Naive thymus-derived CD4-positive, alpha-beta T cell (primary cell): ENCODE data around the gene ACTR3C. TPM values are rescaled to one million over a fixed set of nuclear protein-coding genes. Genes with fewer than 3 reads are reported as not detected.
"Not testable (repeated sequence)": the region's sequence is repeated elsewhere in the genome, so short reads cannot be mapped to it uniquely, and the experiment has no call there.

Experiments
- ATAC-seq: fragments of 150-1000 bp; cut with Tn5 transposase; 2 replicates; pipeline ENCODE4 v1.10.0; 2021; ENCODE audit warnings: mild to moderate bottlenecking, moderate library complexity
- CTCF ChIA-PET: fragments of 350-600 bp; sonication (Branson Sonifier 250); formaldehyde crosslinking; loops from one replicate; lab custom pipeline; 2021; ENCODE audit warnings: antibody characterized with exemption; lab: Charles Lee
- POLR2A ChIA-PET: fragments of 350-600 bp; sonication (Branson Sonifier 250); formaldehyde crosslinking; loops from one replicate; lab custom pipeline; 2021; ENCODE audit warnings: antibody characterized with exemption, inconsistent platforms; lab: Charles Lee
- DNase-seq, 9 donors: peaks; one replicate each; pipeline versions ENCODE4 v3.0.0 to v3.0.0-alpha.2; 2020 to 2022; ENCODE audit warnings: mixed read lengths in 1 of 9
- H3K27ac ChIP-seq: one replicate; pipeline ENCODE4 v1.7.0; 2013; ENCODE audit warnings: mild to moderate bottlenecking, low read depth, low read length, moderate library complexity
- H3K27me3 ChIP-seq, 2 donors: one replicate each; pipeline ENCODE4 v1.7.0; 2013; ENCODE audit warnings: low read length in 2 of 2, mild to moderate bottlenecking in 2 of 2, moderate library complexity in 2 of 2; ENCODE audit not compliant: control insufficient read depth in 2 of 2, insufficient read depth in 2 of 2
- H3K36me3 ChIP-seq, 3 experiments: 1 replicate in 2 of 3; 2 replicates in 1 of 3; pipeline ENCODE4 v1.7.0; 2013; ENCODE audit warnings: low read length in 3 of 3, mild to moderate bottlenecking in 3 of 3, moderate library complexity in 1 of 3; ENCODE audit not compliant: insufficient read depth in 3 of 3, control insufficient read depth in 2 of 3
- H3K4me1 ChIP-seq, 2 donors: one replicate each; pipeline ENCODE4 v1.7.0; 2013; ENCODE audit warnings: low read length in 2 of 2, mild to moderate bottlenecking in 2 of 2, moderate library complexity in 1 of 2; ENCODE audit not compliant: control insufficient read depth in 2 of 2, insufficient read depth in 2 of 2
- H3K4me3 ChIP-seq: 2 replicates; pipeline ENCODE4 v1.7.0; 2013; ENCODE audit warnings: mild to moderate bottlenecking, low read length
- H3K9me3 ChIP-seq, 3 experiments: 1 replicate in 2 of 3; 2 replicates in 1 of 3; pipeline ENCODE4 v1.7.0; 2013; ENCODE audit warnings: low read length in 3 of 3; ENCODE audit not compliant: control insufficient read depth in 2 of 3
- H3K27ac Mint-ChIP-seq, 9 donors: one replicate each; pipeline ENCODE4 v1.8.0; 2020 to 2022; ENCODE audit warnings: mixed read lengths in 9 of 9, mild to moderate bottlenecking in 8 of 9, moderate library complexity in 5 of 9, inconsistent platforms in 2 of 9
- H3K27me3 Mint-ChIP-seq, 5 donors: one replicate each; pipeline ENCODE4 v1.8.0; 2021 to 2022; ENCODE audit warnings: mixed read lengths in 5 of 5, mild to moderate bottlenecking in 1 of 5
- H3K36me3 Mint-ChIP-seq, 5 donors: one replicate each; pipeline ENCODE4 v1.8.0; 2020 to 2022; ENCODE audit warnings: mixed read lengths in 5 of 5, mild to moderate bottlenecking in 3 of 5, inconsistent platforms in 1 of 5
- H3K4me1 Mint-ChIP-seq, 7 donors: one replicate each; pipeline ENCODE4 v1.8.0; 2020 to 2022; ENCODE audit warnings: mixed read lengths in 7 of 7, mild to moderate bottlenecking in 3 of 7, inconsistent platforms in 1 of 7
- H3K4me3 Mint-ChIP-seq, 10 donors: one replicate each; pipeline ENCODE4 v1.8.0; 2020 to 2022; ENCODE audit warnings: mild to moderate bottlenecking in 10 of 10, mixed read lengths in 10 of 10, moderate library complexity in 6 of 10, inconsistent platforms in 2 of 10
- H3K9me3 Mint-ChIP-seq, 11 donors: one replicate each; pipeline ENCODE4 v1.8.0; 2020 to 2022; ENCODE audit warnings: mixed read lengths in 11 of 11, mild to moderate bottlenecking in 4 of 11, inconsistent platforms in 1 of 11, moderate library complexity in 1 of 11
- intact Hi-C, 2 donors: fragments of 100-400 bp; cut with micrococcal nuclease; formaldehyde crosslinking; loops; one replicate each; pipeline ENCODE4 v1.15.1; 2023
- polyA plus RNA-seq, 2 donors: library from polyadenylated mRNA; unstranded; fragments of 300-500 nt; fragmentation: Illumina TruSeq; gene quantifications; one replicate each; pipeline ENCODE4 v1.2.3, GENCODE V29; 2021
- total RNA-seq, 6 experiments: library from RNA in 5 of 6; stranded (reverse) in 5 of 6; gene quantifications; 1 replicate in 5 of 6; 2 replicates in 1 of 6; pipeline ENCODE4 v1.2.3 and lab custom pipeline; 2021 to 2026

The ACTR3C gene
- total and polyA plus RNA-seq, 7 experiments from 2014 or later = 4.8 to 13.2 (median 8.5) TPM

DNA sequence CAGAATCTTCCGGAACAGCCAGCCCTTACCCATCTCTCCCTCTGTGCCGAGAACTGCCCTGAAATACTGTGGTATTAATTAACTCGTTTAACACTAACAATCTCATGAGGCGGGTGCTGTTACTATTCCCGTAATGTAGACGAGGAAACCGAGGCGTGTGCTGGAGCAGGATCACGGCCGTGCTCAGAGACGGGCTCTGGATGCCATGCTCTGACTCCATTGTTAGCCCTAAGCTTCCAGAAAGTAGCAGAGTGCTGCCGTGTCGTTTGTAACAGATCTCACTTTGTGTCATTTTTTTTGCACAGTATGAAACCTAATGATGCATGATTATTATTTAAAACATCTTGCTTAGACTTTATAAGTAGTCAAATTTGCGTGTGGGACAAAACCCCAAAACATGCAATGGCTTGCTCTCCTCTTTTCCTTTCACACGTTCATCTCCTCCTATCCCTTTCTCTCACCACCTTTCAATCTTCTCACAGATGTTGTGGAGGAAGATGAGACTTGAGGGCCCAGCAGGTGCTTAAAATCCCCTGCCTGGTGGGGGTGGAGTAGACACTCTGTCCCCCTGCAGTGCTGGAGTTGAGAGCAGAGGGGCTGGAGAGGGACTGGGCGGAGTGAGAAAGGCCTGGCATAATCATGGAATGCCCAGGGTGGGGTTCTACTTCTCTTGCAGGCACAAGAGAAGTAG lies 482 bp upstream of the ACTR3C start:
- ATAC-seq = peak; percentile 34
- Histone ChIP-seq H3K4me3 (peak overlapping the region; percentile 95), H3K9me3 (no peaks in the 10 kb centered on the region), H3K36me3 (peaks cover 0 to 35% (median 0%) of the 10 kb centered on the region in 3 experiments), H3K27ac (peak overlapping the region; percentile 85), H3K27me3 (no peaks in the 10 kb centered on the region), H3K4me1 (peaks cover 5 to 21% of the 10 kb centered on the region in 2 donors)
- peak overlapping the region; percentile 93 to 99 (median 98) for H3K27ac Mint-ChIP-seq
- DNase-seq = peak in 1 of 9 donors; percentile 34
- ChIA-PET POLR2A (interaction anchor here (0.8 to 3.0 kb wide), 7 partner anchors 11 to 244 kb away, joined by 3 to 15 read pairs (median 3); partner anchors contain the start of gene GIMAP4), CTCF (no interaction called here)
- H3K9me3 Mint-ChIP-seq = peaks cover 0 to 2% (median 0%) of the 10 kb centered on the region in 11 donors
- intact Hi-C loops = loop anchor here (1.0 to 5.0 kb wide), 8 partner anchors 33 to 703 kb away; partner anchors contain the start of genes ZNF775 (in 2 of the 2), ABCB8 (in 1 of the 2) and REPIN1 (in 1 of the 2)
- H3K4me1 Mint-ChIP-seq = peaks cover 25 to 57% (median 44%) of the 10 kb centered on the region in 7 donors
- H3K27me3 Mint-ChIP-seq = no peaks in the 10 kb centered on the region
- peak overlapping the region; percentile 88 to 100 (median 98) for H3K4me3 Mint-ChIP-seq
- peaks cover 10 to 39% (median 18%) of the 10 kb centered on the region in 5 donors for H3K36me3 Mint-ChIP-seq

DNA sequence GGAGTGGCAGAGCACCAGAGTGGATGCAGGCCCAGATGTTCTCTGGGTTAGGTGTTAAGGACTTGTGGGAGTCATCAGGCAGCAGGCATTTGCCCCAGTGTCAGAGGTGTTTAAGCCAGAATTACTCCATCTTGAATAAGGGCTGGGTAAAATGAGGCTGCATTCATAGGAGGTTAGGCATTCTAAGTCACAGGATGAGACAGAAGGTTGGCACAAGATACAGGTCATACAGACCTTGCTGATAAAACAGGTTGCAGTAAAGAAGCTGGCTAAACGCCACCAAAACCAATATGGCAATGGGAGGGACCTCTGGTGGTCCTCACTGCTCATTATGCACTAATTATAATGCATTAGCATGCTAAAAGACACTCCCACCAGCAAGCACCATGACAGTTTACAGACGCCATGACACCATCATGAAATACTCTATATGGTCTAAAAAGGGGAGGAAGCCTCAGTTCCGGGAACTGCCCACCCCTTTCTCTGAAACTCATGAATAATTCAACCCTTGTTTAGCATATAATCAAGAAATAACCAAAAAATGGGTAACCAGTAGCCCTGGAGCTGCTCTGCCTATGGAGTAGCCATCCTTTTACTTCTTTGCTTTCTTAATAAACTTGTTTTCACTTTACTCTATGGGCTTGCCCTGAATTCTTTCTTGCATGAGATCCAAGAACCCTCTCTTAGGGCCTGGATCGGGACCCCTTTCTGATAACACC lies 1.1 kb downstream of the ACTR3C start:
- Mint-ChIP-seq H3K4me1 (peaks cover 25 to 55% (median 47%) of the 10 kb centered on the region in 7 donors), H3K27me3 (no peaks in the 10 kb centered on the region)
- CTCF ChIA-PET = no interaction called here

DNA sequence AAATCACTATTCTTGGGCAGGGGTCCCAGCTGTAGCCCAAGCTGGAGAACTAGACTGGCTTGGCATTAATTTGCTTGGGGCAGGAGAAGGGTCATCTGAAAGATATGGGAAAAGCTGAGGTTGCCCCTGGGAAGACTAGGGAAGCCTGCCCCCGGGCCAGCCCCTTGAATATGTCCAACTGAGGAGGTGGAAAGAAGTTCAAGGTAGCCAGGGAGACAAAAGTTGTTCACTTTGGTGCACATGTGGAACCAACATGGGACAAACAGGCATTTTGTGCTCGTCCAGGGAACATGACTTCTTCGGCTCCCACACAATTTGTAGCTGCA lies 1.6 kb downstream of the ACTR3C start:
- H3K4me3 ChIP-seq = peak overlapping the region; percentile 95
- H3K9me3 ChIP-seq = no peaks in the 10 kb centered on the region
- H3K27ac ChIP-seq = peak overlapping the region; percentile 85
- intact Hi-C loops = loop anchor here (2.0 to 5.0 kb wide), 6 partner anchors 36 to 706 kb away; partner anchors contain the start of genes ZNF775 (in 2 of the 2), ABCB8 (in 1 of the 2) and REPIN1 (in 1 of the 2)
- no peaks in the 10 kb centered on the region for H3K27me3 ChIP-seq
- peaks cover 5 to 33% (median 17%) of the 10 kb centered on the region in 5 donors for H3K36me3 Mint-ChIP-seq
- H3K36me3 ChIP-seq = peaks cover 0 to 14% (median 0%) of the 10 kb centered on the region in 3 experiments
- peaks cover 0 to 2% (median 0%) of the 10 kb centered on the region in 11 donors for H3K9me3 Mint-ChIP-seq
- ChIA-PET CTCF (no interaction called here), POLR2A (interaction anchor here (0.7 to 3.0 kb wide), 3 partner anchors 48 to 247 kb away, joined by 3 to 15 read pairs (median 3); a partner anchor contains a TSS)
- H3K4me1 ChIP-seq = peaks cover 5 to 21% of the 10 kb centered on the region in 2 donors
- ATAC-seq (no peak), DNase-seq (no peak)
- peak overlapping the region; percentile 26 to 99 (median 97) for H3K27ac Mint-ChIP-seq
- peak overlapping the region; percentile 88 to 100 (median 96) for H3K4me3 Mint-ChIP-seq
- H3K27me3 Mint-ChIP-seq = no peaks in the 10 kb centered on the region
- peaks cover 25 to 51% (median 47%) of the 10 kb centered on the region in 7 donors for H3K4me1 Mint-ChIP-seq

More for the DNA sequence above, 1.1 kb downstream of the ACTR3C start:
- Mint-ChIP-seq H3K27ac (peak overlapping the region; percentile 91 to 99 (median 97)), H3K9me3 (peaks cover 0 to 2% (median 0%) of the 10 kb centered on the region in 11 donors), H3K4me3 (peak overlapping the region; percentile 88 to 100 (median 96)), H3K36me3 (peaks cover 10 to 37% (median 17%) of the 10 kb centered on the region in 5 donors)
- peak; percentile 65 for ATAC-seq
- POLR2A ChIA-PET = interaction anchor here (0.7 to 3.0 kb wide), 4 partner anchors 45 to 247 kb away, joined by 3 to 15 read pairs (median 4); a partner anchor contains a TSS
- DNase-seq = peak in 8 of 9 donors; percentile 14 to 64 (median 38)
- Histone ChIP-seq H3K4me1 (peaks cover 5 to 21% of the 10 kb centered on the region in 2 donors), H3K4me3 (peak overlapping the region; percentile 95), H3K9me3 (no peaks in the 10 kb centered on the region), H3K27ac (peak overlapping the region; percentile 85), H3K36me3 (peaks cover 0 to 20% (median 0%) of the 10 kb centered on the region in 3 experiments), H3K27me3 (no peaks in the 10 kb centered on the region)
- intact Hi-C loops = loop anchor here (2.0 to 5.0 kb wide), 6 partner anchors 35 to 705 kb away; partner anchors contain the start of genes ZNF775 (in 2 of the 2), ABCB8 (in 1 of the 2) and REPIN1 (in 1 of the 2)

DNA sequence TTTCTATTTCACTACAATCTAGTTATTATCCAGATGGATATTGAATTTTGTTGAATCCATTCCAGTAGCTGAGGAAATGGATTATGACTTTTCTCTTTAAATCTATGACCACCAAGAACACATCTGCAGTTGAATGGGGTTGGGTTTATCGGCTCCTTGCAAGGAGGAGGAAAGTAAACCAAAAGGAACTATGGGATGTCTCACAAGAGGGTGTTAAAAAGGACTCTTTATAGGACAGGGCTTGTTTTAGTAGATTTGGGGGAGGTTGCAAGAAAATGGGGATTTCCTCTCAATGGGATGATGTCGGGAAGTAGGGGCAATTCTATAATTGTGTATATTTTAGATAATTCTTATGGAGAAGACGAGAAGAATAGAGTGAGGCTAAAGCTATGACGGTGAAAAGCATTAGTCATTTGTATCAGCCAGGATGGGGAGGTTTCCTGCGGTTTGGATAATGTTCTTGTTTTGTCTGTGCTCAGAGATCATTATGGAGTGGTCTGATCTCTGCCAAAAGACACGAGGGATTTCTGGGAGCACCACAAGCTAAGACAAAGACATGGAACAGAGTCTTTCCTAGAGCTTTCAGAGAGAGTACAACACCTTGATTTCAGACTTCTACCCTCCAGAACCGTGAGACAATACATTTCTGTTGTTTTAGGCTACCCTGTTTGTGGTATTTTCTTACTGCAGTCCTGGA lies 5.4 kb downstream of the ACTR3C start:
- ChIA-PET POLR2A (no interaction called here), CTCF (no interaction called here)
- Histone ChIP-seq H3K27ac (no peak overlapping the region), H3K36me3 (peaks cover 0 to 2% (median 0%) of the 10 kb centered on the region in 3 experiments), H3K4me1 (peaks cover 5 to 9% of the 10 kb centered on the region in 2 donors), H3K9me3 (no peaks in the 10 kb centered on the region), H3K4me3 (no peak overlapping the region), H3K27me3 (no peaks in the 10 kb centered on the region)
- Mint-ChIP-seq H3K4me1 (peaks cover 14 to 26% (median 21%) of the 10 kb centered on the region in 7 donors), H3K36me3 (peaks cover 0 to 24% (median 13%) of the 10 kb centered on the region in 5 donors), H3K9me3 (no peaks in the 10 kb centered on the region), H3K27me3 (no peaks in the 10 kb centered on the region), H3K4me3 (no peak overlapping the region), H3K27ac (peak overlapping the region in 1 of 9 donors; percentile 2)
- intact Hi-C loops = no loop called here
- DNase-seq = no peak
- ATAC-seq = no peak

DNA sequence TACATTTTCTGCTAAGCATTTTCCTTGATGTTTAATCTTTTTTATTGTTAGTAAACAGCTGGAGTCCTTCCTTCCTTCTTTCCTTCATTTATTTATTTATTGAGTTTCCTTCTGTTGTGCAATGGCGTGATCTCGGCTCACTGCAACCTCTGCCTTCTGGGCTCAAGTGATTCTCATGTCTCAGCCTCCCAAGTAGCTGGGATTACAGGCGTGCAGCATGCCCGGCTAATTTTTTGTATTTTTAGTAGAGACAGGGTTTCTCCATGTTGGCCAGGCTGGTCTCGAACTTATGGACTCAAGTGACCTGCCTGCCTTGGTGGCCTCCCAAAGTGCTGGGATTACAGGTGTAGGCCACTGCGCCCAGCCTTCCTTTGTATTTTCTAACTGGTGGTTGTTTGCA lies 6.4 kb downstream of the ACTR3C start:
- CTCF ChIA-PET, H3K4me3 ChIP-seq, H3K4me3 Mint-ChIP-seq, H3K9me3 ChIP-seq, H3K27me3 Mint-ChIP-seq, ATAC-seq, H3K27ac ChIP-seq, H3K27ac Mint-ChIP-seq, H3K9me3 Mint-ChIP-seq, POLR2A ChIA-PET, intact Hi-C loops, H3K4me1 ChIP-seq, H3K27me3 ChIP-seq, H3K36me3 ChIP-seq, DNase-seq: not testable (repeated sequence)
- Mint-ChIP-seq H3K36me3 (peaks cover 0 to 24% (median 13%) of the 10 kb centered on the region in 5 donors), H3K4me1 (peaks cover 11 to 18% (median 15%) of the 10 kb centered on the region in 7 donors)
